Fibroblast of the aortic adventitia (primary cell): ENCODE measurements around the gene RNF187. TPM values are rescaled to one million over a fixed set of nuclear protein-coding genes. Genes with fewer than 3 reads are reported as not detected.

Source experiments
- DNase-seq: peaks from one replicate; pipeline ENCODE4 v3.0.0-alpha.2; 2010; ENCODE audit warnings: low read depth
- H3K4me3 ChIP-seq: 2 replicates; pipeline ENCODE4 v1.5.1; 2011; ENCODE audit warnings: low read depth, mild to moderate bottlenecking, control low read depth, low read length, moderate library complexity
- total RNA-seq: library from RNA; depleted of rRNA; stranded (reverse); fragments of >200 nt; gene quantifications from 2 replicates; pipeline ENCODE4 v1.2.3, GENCODE V29; 2012; ENCODE audit warnings: low replicate concordance
- TF ChIP-seq, protein P1 (sequence below): IDR thresholded peaks from 2 replicates; pipeline ENCODE4 v1.5.1; 2011; ENCODE audit warnings: mild to moderate bottlenecking, low read length, control low read depth, inconsistent platforms; ENCODE audit not compliant: insufficient read depth

RNF187 gene
- 39.8 and 78.7 TPM in 2 replicates for total RNA-seq

DNA sequence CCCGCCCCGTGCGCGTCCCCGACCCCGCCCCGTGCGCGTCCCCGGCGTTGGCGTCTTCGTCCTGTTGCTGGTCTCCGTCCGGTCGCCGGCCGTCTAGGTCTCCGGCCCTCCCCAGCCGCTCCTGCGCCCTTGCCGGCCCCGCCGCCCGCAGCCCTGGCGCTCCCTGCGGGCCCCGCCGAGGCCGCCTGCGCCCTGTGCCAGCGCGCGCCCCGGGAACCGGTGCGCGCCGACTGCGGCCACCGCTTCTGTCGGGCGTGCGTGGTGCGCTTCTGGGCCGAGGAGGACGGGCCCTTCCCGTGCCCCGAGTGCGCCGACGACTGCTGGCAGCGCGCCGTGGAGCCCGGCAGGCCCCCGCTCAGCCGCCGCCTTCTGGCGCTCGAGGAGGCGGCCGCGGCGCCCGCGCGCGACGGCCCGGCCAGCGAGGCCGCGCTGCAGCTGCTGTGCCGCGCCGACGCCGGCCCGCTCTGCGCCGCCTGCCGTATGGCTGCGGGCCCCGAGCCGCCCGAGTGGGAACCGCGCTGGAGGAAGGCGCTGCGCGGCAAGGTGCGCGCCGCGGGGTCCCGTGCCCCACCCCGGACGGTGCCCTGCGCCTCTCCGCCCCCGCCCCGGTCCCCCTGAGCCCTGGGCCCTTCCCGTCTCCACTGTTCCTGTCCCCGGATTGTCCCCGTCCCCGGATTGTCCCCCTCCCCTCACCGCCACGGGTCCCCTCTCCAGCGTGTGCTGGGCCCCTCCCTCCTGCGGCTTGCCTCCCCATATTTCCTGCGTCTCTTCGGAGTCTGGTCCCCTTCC, at the start of gene RNF187:
TSS of gene RNF187 (plus strand) at position 47 of the 789 bp plus-strand sequence.
- peak; percentile 30 for DNase-seq
- TF ChIP-seq, protein P1, sequence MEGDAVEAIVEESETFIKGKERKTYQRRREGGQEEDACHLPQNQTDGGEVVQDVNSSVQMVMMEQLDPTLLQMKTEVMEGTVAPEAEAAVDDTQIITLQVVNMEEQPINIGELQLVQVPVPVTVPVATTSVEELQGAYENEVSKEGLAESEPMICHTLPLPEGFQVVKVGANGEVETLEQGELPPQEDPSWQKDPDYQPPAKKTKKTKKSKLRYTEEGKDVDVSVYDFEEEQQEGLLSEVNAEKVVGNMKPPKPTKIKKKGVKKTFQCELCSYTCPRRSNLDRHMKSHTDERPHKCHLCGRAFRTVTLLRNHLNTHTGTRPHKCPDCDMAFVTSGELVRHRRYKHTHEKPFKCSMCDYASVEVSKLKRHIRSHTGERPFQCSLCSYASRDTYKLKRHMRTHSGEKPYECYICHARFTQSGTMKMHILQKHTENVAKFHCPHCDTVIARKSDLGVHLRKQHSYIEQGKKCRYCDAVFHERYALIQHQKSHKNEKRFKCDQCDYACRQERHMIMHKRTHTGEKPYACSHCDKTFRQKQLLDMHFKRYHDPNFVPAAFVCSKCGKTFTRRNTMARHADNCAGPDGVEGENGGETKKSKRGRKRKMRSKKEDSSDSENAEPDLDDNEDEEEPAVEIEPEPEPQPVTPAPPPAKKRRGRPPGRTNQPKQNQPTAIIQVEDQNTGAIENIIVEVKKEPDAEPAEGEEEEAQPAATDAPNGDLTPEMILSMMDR = no peak
- H3K4me3 ChIP-seq = peak within 1 kb of the TSS; percentile 86

DNA sequence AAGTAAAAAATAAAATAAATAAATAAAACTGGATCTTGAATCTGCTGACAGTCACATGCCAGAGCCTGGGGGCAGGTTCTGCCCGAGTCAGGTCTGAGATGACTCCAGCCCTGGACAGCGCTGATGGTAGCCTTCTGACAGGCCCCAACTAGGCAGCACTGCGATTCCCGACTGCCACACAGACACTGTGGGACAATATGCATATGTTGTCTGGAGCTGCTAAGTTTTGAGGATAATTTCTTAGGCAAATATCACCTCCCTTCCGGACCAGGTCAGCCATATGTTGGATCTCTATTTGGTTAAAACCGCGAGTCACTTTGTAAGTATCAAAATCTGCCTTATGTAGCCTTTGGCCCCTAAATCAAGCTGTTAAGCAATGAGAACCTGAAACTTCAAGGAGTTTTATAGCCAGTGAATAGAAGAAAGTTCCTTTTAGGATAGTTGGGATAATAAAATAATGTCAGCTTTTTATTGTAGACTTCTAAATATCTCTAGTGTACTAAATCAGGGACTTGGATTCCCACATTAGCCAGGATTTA, 49.7 kb upstream of the RNF187 start:
- TF ChIP-seq, protein P1 = no peak
- DNase-seq = no peak
- H3K4me3 ChIP-seq = no peak overlapping the region

DNA sequence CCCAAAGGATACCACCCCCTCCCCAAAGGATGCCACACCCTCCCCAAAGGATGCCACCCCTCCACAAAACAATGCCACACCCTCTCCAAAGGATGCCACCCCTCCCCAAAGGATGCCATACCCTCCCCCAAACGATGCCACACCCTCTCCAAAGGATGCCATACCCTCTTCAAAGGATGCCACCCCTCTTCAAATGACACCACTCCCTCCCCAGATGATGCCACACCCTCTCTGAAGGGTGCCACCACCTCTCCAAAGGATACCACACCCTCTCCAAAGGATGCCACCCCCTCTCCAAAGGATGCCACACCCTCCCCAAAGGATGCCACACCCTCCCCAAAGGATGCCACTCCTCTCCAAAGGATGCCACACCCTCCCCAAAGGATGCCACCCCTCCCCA, 48.9 kb upstream of the RNF187 start:
- TF ChIP-seq, protein P1 = no peak
- DNase-seq = no peak
- no peak overlapping the region for H3K4me3 ChIP-seq

DNA sequence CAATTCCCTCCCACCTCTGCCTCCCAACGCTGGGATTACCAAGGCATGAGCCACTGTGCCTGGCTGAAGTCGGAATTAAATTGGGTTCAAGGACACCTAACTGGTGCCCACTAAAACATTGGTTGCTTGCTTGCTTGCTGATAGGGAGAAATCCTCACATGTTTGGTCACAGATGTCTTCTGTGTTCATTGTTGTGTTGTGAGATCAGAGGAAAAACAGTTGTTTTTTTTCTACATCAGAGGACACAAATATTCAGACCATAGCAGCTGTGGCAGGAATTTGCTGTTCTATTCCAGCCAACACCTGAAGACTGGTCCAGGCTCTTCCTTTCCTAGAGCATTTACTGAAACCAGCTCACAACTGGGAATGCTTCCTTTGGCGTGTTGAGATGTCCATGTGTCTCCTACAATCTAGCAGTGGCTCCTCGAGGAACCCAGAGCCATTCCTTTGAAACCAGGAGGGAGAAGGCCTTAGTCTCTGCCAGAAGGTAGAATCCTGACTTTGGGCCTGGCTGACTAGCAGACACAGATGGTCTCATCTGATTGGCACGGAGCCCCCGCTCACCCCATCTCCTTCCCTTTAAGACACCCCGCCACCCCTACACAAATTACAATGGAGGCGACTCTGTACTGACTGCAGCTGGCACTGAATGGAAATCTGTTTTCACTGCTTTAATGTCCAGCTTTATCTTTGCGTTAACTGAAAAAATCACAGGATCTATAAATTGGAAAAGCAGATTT, 46.3 kb upstream of the RNF187 start:
- TF ChIP-seq, protein P1 = no peak
- H3K4me3 ChIP-seq = no peak overlapping the region
- DNase-seq = no peak

DNA sequence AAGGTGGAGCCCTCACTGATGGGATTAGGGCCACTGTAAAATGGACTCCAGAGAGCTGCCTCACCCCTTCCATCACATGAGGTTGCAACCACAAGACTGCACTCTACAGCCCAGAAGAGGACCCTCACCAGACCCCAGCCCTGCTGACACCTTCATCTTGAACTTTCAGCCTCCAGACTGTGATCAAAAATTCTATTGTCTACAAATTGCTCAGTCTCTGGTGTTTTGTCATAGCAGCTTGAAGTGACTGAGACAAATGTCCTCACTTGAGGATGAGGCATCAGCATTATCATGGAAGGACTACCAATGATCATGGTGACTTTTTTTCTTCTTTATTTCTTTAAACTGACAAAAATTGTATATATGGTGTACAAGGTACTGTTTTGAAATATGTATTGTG, 43.8 kb upstream of the RNF187 start:
- TF ChIP-seq, protein P1 = no peak
- no peak for DNase-seq
- no peak overlapping the region for H3K4me3 ChIP-seq

DNA sequence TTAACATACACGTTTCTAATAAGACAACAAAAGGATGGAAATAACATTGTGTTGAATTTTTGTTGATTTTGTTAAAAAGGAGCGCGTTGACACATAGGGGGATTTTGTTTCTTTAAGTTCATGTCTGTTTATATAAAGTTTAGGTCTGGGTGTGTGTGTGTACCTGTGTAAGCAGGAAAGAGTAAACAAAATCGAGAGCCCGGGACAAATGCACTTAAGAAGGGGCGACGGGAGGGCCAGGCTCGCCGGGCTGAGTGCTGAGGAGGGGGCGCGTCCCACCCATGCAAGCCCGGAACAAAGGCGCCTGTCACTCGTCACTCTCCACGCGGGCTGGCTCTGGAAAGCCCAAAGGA, 41.7 kb upstream of the RNF187 start:
- DNase-seq = no peak
- peak overlapping the region; percentile 49 for H3K4me3 ChIP-seq
- TF ChIP-seq, protein P1 = no peak
